ENCODE results near the gene MERTK.
"Not testable (repeated sequence)": the region's sequence is repeated elsewhere in the genome, so short reads cannot be mapped to it uniquely, and the experiment has no call there.

The MERTK gene

DNA sequence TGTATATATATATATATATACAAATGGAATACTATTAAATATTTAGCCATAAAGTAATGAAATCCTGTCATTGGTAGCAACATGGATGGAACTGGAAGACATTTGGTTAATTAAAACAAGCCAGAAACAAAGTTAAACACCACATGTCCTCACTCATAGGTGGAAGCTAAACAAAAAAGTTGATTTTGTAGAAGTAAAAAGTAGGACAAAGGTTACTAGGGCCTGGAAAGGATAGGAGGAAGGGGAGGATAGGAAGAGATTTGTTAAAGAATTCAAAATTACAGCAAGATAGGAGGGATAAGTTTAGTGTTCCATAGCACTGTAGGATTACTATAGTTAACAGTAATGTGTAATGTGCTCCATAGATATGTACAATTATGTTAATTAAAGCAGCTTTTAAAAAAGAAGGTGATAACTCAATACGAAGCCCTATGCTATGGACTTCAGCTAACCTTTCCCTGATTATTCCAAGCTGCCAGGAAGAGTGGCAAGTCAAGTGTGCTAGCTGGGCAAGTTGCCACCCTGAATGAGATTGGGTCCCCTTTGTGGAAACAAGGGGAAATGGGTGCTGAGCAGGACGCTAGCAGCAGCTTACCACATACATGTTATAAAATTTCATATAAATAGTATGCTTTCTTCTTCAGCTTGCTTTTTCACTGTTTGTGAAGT lies 12.3 kb downstream of the MERTK start:
- no peak for DNase-seq (ENCODE audit: low read depth)

- not testable (repeated sequence) for DNase-seq (ENCODE audit: low read depth)
Observed at GRCh38 chr2:111911295-111911977, 13.0 kb downstream of the MERTK start.

DNA sequence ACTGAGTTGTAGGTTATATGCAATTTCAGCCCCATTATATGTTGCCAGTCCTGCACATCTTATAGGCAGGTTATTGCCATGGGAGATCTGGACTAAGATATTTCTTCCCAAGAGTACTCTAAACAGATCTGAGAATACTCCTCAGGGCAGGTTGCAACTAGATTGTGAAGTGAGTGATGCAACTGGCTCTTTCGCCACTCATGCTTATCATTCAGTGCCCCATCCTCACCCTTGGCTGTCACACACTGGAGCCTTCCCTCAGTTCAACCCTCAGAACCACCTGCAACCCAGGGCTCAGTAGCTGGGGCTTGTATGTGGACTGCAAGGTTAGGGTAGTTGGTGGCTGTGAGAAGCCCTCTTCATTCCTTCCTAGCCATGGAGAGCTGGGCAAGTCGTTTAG lies 14.1 kb downstream of the MERTK start:
- no peak for DNase-seq (ENCODE audit: low read depth)

DNA sequence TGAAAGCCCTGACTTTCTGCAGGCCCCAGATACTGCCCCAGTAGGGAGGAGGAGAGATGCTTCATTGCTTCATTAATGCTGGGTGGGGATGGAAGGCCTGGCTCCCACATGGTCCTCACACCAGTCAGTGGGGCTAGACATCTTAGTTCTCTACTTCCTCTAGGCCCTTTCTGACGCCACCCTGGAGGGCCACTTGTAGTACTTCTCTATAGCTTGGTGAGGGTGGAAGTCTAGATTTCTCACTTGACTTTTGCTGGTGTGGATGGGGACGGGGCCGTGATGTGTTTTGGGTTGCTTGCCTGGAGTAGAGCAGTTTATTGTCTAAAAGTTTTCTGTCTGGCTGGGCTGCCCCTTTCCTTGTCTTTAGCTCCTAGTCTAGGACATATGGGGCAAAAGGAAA lies 18.7 kb downstream of the MERTK start:
- no peak for DNase-seq (ENCODE audit: low read depth)

DNA sequence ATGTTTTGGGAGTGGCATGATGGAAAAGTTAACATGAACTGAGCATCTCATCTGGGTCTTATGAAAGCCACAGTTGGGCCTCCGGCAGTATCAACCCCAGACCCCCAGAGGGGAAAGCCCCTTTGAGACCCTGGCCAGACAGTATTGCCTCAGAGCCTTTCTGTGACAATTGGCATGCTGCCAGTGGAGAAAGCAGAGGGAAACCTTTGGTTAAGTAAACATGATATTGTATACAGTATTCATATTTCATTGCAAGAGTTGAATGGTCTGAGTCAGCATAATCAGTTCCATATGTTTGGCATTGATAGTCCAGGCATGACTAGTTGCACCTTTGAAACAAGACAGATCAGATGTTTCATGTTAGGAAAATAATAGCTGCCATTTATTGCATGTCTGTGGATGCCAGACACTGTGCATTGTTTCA lies 20.0 kb downstream of the MERTK start:
- DNase-seq (ENCODE audit: low read depth), result peak; percentile 68

DNA sequence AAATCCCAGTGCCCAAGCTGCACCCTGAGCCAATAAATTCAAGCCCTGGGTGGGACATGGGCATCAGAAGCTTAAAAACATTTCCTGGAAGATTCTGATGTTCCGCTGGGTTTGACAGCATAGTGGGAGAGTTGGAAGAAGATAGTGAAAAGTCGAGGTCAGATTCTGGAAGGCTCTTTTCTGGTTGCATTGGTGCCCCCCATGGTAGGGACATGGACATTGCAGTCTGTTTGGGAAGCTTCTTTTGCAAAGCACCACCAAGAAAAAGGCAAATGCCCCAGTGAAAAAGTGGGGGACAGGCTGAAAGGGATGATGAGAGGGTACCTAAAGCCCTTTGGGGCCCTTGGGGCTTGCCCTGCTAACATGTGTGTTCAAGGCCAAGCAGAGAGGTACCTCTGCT lies 21.0 kb downstream of the MERTK start:
- DNase-seq (ENCODE audit: low read depth), result no peak

- DNase-seq (ENCODE audit: low read depth), result no peak
Observed at GRCh38 chr2:111919794-111920608, 21.6 kb downstream of the MERTK start.

DNA sequence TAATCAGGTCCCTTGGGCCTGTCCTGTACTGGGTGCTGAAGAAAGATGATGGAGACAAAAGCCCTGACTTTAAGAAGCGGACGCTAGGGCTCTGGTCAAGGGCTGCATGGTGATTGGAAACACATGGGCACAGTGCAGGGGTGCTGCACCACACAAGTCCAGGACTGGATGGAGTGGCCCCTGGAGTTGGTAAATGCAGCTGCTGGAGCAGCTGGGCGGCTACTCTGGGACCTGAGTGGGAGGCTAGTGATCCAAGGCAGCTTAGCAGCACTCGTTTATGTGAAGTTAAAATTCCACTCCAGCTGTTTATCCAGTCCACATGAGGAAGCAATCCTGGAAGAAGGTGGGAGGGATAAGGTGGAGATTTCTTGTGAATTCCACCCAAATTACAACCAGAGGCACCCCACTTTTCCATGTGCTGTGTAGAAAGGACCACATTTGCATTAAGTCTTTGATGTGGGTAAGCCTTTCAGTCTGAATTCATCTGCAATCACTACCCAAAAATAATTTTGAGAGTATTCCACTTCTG lies 24.9 kb downstream of the MERTK start:
- DNase-seq (ENCODE audit: low read depth), result no peak

DNA sequence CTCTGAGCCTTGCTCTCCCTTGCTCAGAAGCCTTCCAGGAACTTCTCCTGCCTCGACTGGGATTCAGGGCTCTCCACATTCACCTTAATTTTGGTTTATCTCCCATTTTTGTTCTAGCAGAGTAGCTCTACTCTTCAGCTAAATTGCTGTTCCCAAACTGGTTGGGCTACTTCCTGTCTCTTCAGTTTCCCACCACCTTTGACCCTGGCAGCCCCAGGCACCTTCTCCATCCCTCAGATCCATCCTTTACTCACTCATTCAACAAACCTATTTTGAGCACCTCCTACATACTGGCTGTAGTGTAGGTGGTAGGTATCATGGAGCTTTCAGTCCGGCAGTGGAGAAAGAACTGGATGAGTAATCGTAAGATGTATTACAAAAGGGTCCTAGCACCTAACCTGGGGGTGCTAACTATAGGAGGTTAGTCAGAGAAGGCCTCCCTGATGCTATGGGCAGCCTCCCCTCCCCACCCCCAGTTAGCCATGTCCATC lies 26.3 kb downstream of the MERTK start:
- no peak for DNase-seq (ENCODE audit: low read depth)

DNA sequence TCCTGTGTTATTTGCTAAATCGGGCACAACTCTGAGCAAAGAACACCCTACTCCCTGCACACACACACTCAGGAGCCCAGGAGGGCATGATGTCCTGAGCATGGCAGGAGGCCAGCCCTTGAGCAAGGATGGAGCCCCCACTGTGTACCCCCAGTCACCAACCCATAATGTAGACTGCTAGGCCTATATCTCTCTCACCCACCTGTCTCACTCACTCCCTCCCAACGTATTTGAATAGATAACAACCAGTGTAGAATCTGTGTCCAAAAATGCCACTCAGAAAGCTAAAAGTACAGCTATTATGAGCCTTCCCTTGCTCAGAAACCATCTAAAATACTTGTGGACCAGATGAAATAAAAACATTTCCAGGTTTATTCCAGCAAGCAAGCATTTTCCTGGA lies 29.3 kb downstream of the MERTK start:
- DNase-seq (ENCODE audit: low read depth), result no peak

GRCh38 chr2:111930409-111930808 lies 32.0 kb downstream of the MERTK start:
- DNase-seq (ENCODE audit: low read depth), result no peak

DNA sequence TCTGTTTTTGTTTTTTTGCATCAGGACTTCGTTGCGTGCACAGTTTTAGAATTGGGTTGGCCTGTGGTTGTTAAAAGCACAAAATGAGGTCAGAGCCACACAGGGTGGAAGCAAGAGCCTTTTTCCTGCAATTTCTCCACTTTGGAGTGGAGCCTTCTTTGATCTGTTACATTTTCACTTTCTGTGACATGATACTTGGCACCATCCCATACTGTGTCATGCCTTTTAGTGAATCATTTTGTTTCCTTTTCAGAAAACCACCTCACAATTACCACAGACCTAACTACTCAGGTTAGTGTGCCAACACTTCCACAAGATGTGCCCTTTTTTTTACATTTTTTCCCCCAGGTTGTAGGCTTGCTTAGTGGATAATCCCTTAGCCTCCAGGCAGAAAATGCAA lies 32.5 kb downstream of the MERTK start:
- DNase-seq (ENCODE audit: low read depth), result peak; percentile 47

GRCh38 chr2:111932841-111933291 lies 34.5 kb downstream of the MERTK start:
- DNase-seq (ENCODE audit: low read depth), result no peak

DNA sequence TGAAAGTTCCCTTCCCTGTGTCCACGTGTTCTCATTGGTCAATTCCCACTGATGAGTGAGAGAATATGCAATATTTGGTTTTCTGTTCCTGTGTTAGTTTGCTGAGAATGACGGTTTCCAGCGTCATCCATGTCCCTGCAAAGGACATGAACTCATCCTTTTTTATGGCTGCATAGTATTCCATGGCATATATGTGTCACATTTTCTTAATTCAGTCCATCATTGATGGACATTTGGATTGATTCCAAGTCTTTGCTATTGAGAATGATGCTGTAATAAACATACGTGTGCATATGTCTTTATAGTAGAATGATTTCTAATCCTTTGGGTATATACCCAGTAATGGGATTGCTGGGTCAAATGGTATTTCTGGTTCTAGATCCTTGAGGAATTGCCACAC lies 35.5 kb downstream of the MERTK start:
- not testable (repeated sequence) for DNase-seq (ENCODE audit: low read depth)

DNA sequence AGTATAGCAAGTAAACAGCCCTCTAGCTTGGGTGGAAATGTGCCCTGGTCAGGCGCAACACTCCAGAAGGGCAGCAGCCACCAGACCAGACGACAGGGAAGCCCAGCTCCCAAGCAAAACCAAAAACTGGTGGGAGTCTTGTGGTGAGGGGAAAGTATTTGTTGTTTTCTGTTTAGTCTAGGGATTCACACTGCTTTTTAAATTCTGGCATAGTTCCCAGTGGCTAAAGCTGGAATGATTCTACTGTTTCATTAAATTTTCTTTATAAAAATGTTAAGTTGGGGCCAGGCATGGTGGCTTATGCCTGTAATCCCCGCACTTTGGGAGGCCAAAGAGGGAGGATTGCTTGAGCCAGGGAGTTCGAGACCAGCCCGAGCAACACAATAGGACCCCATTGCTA lies 38.5 kb downstream of the MERTK start:
- no peak for DNase-seq (ENCODE audit: low read depth)

DNA sequence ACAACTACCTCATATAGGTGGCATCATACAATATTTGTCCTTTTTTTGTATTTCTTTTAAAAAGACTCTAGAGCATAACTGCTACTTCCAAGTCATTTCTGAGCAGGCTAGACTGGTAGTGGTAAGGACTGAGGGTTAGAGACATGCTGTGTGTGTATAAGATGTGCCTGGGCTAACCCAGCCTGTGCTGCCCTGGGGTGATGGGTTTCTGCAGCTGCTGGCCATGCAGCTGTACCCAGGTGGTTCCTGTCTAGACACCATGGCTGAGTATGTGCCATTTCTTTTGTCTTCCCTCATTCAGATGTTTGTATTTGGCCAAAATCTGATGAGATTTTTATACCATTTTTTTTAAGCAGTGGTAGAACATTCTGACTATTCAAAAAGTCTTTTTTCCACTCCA lies 40.0 kb downstream of the MERTK start:
- no peak for DNase-seq (ENCODE audit: low read depth)

DNA sequence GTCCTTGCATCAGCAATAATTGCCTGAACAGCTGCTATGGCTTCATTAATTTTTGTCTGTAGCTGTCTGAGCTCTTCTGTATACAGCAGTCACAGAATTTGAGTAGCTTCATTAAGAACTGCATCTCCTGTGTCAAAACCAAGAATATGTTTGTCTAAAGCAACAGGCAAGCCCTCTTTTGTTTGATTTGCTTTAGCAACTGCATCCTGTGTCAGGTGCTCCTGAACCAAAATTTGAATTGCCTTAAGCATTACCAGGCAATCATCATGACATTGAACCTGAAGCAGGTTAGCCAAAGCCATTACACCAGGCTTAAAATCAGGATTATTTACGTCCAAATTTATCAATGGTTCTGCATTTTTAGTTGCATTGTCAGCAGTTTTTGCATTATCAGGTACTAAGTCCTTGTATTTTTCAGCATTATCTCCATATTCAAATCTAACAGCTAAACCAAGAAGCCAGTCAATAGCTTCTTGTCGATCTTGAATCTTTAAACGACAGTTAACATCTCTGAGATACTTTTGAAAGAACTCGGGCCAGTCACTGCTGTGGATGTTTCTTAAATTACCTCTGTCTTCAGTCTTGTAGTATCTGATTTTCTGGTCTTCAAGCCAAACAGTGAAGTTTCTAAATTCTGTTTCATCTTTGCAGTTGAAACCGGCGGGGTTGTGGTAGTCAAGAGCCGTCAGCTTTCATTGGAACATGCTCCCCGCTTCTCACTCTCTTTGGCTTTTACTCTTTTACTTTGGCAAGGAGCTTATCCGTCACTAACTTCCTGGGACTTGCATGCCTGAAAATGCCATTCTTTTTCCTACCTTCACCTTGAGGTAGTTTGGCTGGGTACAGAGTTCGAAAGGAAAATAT lies 42.2 kb downstream of the MERTK start:
- no peak for DNase-seq (ENCODE audit: low read depth)

DNA sequence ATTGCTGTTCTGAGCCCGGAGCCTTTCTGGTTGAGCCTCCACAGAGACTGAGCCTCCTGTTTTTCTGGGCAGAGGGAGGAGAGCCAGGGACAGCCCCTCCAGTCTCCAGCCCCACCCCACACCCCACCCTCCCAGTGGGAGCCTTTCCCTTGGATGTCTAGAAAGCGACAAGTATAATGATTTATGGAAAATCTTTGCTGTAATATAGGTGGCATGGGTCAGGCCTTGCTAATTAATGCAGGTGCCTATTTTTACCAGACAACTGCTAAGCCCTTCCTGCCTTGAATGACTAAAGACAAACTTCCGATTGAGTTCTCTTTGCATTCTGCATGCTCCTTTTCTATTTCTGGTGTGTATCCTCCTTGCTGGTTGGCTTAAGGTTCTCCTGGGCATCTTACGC lies 43.1 kb downstream of the MERTK start:
- DNase-seq (ENCODE audit: low read depth), result no peak

GRCh38 chr2:111944531-111945210 lies 46.3 kb downstream of the MERTK start:
- DNase-seq (ENCODE audit: low read depth), result no peak

DNA sequence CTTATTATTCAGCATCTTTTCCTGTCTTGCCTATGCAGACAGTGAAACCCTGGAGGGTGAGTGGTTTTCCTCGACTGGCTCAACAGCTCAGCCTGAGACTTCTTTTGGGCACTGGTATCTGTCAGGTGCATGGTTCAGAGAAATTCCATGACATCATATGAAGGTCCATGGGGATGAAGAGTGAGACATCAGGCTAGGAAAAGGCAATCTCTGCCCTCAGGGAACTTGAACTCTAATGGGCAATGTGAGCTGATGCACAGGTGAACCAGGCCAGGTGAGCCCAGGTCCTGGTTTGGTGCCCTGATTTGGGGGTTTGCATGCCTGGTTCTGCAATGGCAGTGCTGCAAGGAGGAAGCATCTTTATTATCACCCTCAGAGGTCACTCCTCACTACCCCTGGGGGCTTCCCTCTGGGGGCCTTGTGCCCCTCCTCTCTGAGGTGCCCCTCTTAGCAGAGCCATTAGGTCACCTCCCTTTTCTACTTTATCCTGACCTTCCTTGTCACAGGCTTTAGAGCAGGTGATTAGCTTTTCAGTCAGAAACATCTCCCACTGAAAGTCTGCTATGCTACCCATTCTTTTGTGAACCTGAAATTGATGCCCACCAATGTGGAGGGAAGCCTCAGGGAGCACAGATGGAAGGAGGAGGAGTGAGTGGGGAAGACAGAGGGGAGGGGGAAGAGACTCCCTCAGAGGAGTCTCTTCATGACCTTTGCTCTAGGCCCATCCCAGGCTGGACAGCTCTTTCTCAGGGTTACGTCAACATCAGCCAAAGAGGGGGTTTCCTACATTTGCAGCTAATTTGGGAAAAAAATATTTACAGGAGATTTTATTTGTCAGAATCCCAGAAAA lies 47.3 kb downstream of the MERTK start:
- no peak for DNase-seq (ENCODE audit: low read depth)
